HG02870 (cell line): ENCODE results near the gene CX3CR1.

Experiments used
- ATAC-seq: cut with Tn5 transposase; IDR thresholded peaks from one replicate; pipeline ENCODE4 v1.9.1; 2021; ENCODE audit warnings: mild to moderate bottlenecking, moderate library complexity; ENCODE audit not compliant: unreplicated experiment

The CX3CR1 gene

GRCh38 chr3:39292961-39293360 is 13.1 kb upstream of the CX3CR1 start:
- ATAC-seq, result no peak

- no peak for ATAC-seq
Measured at GRCh38 chr3:39291903-39292329, 12.1 kb upstream of the CX3CR1 start.

- ATAC-seq, result no peak
Measured at GRCh38 chr3:39290255-39290654, 10.4 kb upstream of the CX3CR1 start.

- no peak for ATAC-seq
Measured at GRCh38 chr3:39289107-39289506, 9.3 kb upstream of the CX3CR1 start.

- peak; percentile 97 for ATAC-seq
Measured at GRCh38 chr3:39288300-39288808, 8.5 kb upstream of the CX3CR1 start.

- no peak for ATAC-seq
Measured at GRCh38 chr3:39287216-39288164, 7.7 kb upstream of the CX3CR1 start.

GRCh38 chr3:39286771-39287170 is 6.9 kb upstream of the CX3CR1 start:
- no peak for ATAC-seq

GRCh38 chr3:39285332-39285731 is 5.5 kb upstream of the CX3CR1 start:
- no peak for ATAC-seq

GRCh38 chr3:39284457-39284881 is 4.6 kb upstream of the CX3CR1 start:
- no peak for ATAC-seq

GRCh38 chr3:39282057-39282456 is 2.2 kb upstream of the CX3CR1 start:
- ATAC-seq, result no peak

- no peak for ATAC-seq
Measured at GRCh38 chr3:39281533-39281932, 1.7 kb upstream of the CX3CR1 start.

GRCh38 chr3:39280571-39280970 is 735 bp upstream of the CX3CR1 start:
- ATAC-seq, result no peak

- ATAC-seq, result no peak
Measured at GRCh38 chr3:39278616-39278935, 1.3 kb downstream of the CX3CR1 start.

GRCh38 chr3:39277893-39278615 is 1.8 kb downstream of the CX3CR1 start:
- ATAC-seq, result no peak

GRCh38 chr3:39276746-39277145 is 3.1 kb downstream of the CX3CR1 start:
- ATAC-seq, result no peak

- no peak for ATAC-seq
Measured at GRCh38 chr3:39275963-39276593, 3.8 kb downstream of the CX3CR1 start.

GRCh38 chr3:39275052-39275451 is 4.8 kb downstream of the CX3CR1 start:
- ATAC-seq, result no peak

GRCh38 chr3:39273119-39273518 is 6.7 kb downstream of the CX3CR1 start:
- ATAC-seq, result no peak

- ATAC-seq, result no peak
Measured at GRCh38 chr3:39272191-39272590, 7.6 kb downstream of the CX3CR1 start.

- ATAC-seq, result no peak
Measured at GRCh38 chr3:39271363-39271914, 8.4 kb downstream of the CX3CR1 start.

GRCh38 chr3:39269528-39269927 is 10.3 kb downstream of the CX3CR1 start:
- ATAC-seq, result no peak
